Gastrocnemius medialis (tissue), 4 donors: ENCODE results near the gene NKX6-2.

Source experiments
- CTCF ChIP-seq, 5 experiments: fragments of 450-650 bp in 3 of 5; fragments of 200-600 bp in 2 of 5; sonication (generic) in 2 of 5; IDR thresholded peaks in 4 of 5; conservative IDR thresholded peaks in 1 of 5; 1 replicate in 4 of 5; 2 replicates in 1 of 5; pipeline ENCODE4 v1.5.1; 2016 to 2019; ENCODE audit warnings: antibody characterized with exemption in 5 of 5, mild to moderate bottlenecking in 3 of 5, moderate library complexity in 3 of 5
- POLR2A ChIP-seq, 2 donors: fragments of 450-650 bp; IDR thresholded peaks; one replicate each; pipeline ENCODE4 v1.6.1; 2017; ENCODE audit warnings: antibody characterized with exemption in 2 of 2, mild to moderate bottlenecking in 2 of 2, moderate library complexity in 2 of 2

- TF ChIP-seq POLR2A (IDR thresholded peaks at IDR 0.05) (no peak), CTCF (IDR thresholded peaks at IDR 0.05 in 4 of 5, conservative IDR thresholded peaks at IDR 0.05 in 1 of 5) (no peak)
Observed at GRCh38 chr10:132770061-132771021, 15.6 kb downstream of the NKX6-2 start.
